Neutrophil (primary cell): ENCODE measurements around the gene RNF2.
"Not testable (repeated sequence)": the region's sequence is repeated elsewhere in the genome, so short reads cannot be mapped to it uniquely, and the experiment has no call there.

Experiments used
- H3K27ac ChIP-seq: fragments of 200-600 bp; sonication (generic); 2 replicates; pipeline ENCODE4 v1.5.1; 2016; ENCODE audit warnings: mild to moderate bottlenecking, moderate library complexity
- H3K27me3 ChIP-seq: fragments of 200-600 bp; sonication (generic); 2 replicates; pipeline ENCODE4 v1.6.0; 2016; ENCODE audit warnings: mild to moderate bottlenecking
- H3K36me3 ChIP-seq: fragments of 200-600 bp; sonication (generic); 2 replicates; pipeline ENCODE4 v1.5.1; 2017
- H3K4me1 ChIP-seq, 2 experiments: fragments of 200-600 bp in 1 of 2; sonication (generic) in 1 of 2; 1 replicate in 1 of 2; 2 replicates in 1 of 2; pipeline versions ENCODE4 v1.5.1 to v1.6.1; 2013 to 2016; ENCODE audit warnings: low read depth in 1 of 2, low read length in 1 of 2, mild to moderate bottlenecking in 1 of 2, moderate library complexity in 1 of 2; ENCODE audit not compliant: control insufficient read depth in 1 of 2, insufficient read depth in 1 of 2
- H3K4me3 ChIP-seq, 2 experiments: fragments of 200-600 bp in 1 of 2; sonication (generic) in 1 of 2; 1 replicate in 1 of 2; 2 replicates in 1 of 2; pipeline ENCODE4 v1.5.1; 2013 to 2016; ENCODE audit warnings: low read depth in 1 of 2, low read length in 1 of 2, mild to moderate bottlenecking in 1 of 2, moderate library complexity in 1 of 2
- H3K9me3 ChIP-seq: fragments of 200-600 bp; sonication (generic); 2 replicates; pipeline ENCODE4 v1.5.1; 2016
- TF ChIP-seq, protein P1 (sequence below): fragments of 200-600 bp; sonication (generic); IDR thresholded peaks from 2 replicates; pipeline ENCODE4 v1.5.1; 2016; ENCODE audit warnings: antibody characterized with exemption

The RNF2 gene

DNA sequence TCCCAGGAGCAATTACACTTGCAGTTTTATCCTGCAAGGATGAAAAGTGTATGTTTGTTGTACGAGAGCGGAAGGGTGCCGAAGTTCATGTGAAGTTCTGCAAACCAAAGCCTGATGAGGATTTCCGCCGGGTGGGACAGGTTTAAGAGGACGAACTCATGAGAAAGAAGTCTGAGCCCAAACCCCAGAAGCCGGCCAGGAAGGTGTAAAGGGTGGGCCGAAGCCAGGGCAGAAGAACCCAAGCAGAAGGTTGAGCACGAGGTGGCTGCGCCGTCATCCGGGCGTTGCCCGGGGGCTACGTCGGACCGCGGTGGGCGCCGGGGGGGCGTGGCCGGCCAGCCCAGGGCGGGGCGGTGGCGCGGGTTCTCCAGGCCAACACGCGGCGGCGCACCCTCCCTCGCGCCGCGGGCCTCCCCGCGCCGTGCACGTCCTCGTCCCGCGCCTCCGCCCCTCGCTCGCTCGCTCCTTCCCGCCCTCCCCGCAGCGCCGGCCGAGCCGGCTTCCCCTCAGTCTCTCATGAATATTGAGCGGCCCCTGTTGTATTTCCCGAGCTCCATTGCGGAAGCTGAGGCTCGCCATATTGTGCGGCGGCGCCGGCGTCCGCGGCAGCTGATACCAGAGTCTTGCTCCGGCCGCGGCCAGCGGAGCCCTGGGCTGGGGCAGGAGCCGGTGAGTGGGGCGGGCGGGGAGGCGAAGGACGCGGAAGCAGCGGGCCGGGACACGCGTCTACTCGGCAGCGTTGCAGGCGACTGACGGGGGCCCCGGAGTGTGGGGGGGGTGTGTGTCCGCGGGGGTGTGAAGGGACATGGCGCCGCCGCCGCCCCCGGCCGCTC, at the start of gene RNF2:
RNF2 (plus strand) TSS at position 578 of the 833 bp plus-strand sequence. CDS start 41,996 bp downstream, outside the sequence.
- Histone ChIP-seq H3K27ac (peak within 1 kb of the TSS; percentile 83), H3K4me3 (peak within 1 kb of the TSS; percentile 89 to 94), H3K36me3 (no peaks in the 10 kb centered on the region), H3K4me1 (peaks cover 14 to 18% of the 10 kb centered on the region in 2 experiments), H3K27me3 (peaks cover 9% of the 10 kb centered on the region), H3K9me3 (no peaks in the 10 kb centered on the region)
- TF ChIP-seq, protein P1, sequence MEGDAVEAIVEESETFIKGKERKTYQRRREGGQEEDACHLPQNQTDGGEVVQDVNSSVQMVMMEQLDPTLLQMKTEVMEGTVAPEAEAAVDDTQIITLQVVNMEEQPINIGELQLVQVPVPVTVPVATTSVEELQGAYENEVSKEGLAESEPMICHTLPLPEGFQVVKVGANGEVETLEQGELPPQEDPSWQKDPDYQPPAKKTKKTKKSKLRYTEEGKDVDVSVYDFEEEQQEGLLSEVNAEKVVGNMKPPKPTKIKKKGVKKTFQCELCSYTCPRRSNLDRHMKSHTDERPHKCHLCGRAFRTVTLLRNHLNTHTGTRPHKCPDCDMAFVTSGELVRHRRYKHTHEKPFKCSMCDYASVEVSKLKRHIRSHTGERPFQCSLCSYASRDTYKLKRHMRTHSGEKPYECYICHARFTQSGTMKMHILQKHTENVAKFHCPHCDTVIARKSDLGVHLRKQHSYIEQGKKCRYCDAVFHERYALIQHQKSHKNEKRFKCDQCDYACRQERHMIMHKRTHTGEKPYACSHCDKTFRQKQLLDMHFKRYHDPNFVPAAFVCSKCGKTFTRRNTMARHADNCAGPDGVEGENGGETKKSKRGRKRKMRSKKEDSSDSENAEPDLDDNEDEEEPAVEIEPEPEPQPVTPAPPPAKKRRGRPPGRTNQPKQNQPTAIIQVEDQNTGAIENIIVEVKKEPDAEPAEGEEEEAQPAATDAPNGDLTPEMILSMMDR, result no peak

DNA sequence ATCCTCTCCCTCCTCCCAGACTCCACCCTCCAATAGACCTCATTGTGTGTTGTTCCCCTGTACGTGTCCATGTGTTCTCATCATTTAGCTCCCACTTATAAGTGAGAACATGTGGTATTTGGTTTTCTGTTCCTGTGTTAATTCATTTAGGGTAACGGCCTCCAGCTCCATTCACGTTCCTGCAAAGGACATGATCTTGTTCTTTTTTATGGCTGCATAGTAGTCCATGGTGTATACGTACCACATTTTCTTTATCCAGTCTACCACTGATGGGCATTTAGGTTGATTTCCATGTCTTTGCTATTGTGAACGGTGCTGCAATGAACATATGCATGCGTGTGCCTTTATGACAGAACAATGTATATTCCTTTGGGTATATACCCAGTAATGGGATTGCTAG, 45.4 kb upstream of the RNF2 start:
- H3K27me3 ChIP-seq, H3K36me3 ChIP-seq, H3K4me3 ChIP-seq, H3K9me3 ChIP-seq, H3K27ac ChIP-seq, H3K4me1 ChIP-seq: not testable (repeated sequence)

DNA sequence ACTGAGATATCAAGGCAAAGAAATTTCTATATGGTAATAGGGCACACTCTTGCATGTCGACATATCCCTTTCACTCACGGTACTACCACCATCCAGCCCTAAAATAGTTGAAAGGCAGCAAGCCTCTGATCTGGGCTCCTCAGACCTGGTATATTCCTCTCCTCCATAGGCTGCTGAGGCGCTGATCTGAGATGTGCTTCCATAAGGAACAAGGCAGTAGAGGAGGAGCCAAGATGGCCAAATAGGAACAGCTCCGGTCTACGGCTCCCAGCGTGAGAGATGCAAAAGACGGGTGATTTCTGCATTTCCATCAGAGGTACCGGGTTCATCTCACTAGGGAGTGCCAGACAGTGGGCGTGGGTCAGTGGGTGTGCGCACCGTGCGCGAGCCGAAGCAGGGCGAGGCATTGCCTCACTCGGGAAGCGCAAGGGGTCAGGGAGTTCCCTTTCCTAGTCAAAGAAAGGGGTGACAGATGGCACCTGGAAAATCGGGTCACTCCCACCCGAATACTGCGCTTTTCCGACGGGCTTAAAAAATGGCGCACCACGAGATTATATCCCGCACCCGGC, 44.0 kb upstream of the RNF2 start:
- H3K27ac ChIP-seq, H3K9me3 ChIP-seq, H3K4me3 ChIP-seq, H3K27me3 ChIP-seq, H3K36me3 ChIP-seq, H3K4me1 ChIP-seq: not testable (repeated sequence)

DNA sequence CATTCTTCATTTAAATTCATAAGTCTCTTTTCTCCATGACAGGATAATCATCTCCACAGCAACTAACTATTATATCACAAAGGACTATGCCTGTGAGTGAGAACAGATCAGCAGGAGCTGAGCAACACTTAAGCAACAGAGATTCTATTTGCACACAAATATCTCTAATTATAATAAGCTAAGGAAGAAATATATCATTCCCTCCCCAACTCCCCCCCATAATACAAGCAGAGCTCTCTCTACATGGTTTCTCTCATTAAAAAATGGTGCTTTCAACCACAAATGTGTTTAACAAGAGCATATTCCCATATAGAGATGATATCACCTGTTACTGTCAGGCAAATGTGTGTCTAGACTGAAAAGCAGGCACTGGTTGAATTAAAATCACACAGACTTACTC, 36.5 kb upstream of the RNF2 start:
- TF ChIP-seq, protein P1, result no peak
- Histone ChIP-seq H3K9me3 (no peaks in the 10 kb centered on the region), H3K4me1 (no peaks in the 10 kb centered on the region), H3K36me3 (no peaks in the 10 kb centered on the region), H3K4me3 (no peak overlapping the region), H3K27ac (no peak overlapping the region), H3K27me3 (no peaks in the 10 kb centered on the region)

DNA sequence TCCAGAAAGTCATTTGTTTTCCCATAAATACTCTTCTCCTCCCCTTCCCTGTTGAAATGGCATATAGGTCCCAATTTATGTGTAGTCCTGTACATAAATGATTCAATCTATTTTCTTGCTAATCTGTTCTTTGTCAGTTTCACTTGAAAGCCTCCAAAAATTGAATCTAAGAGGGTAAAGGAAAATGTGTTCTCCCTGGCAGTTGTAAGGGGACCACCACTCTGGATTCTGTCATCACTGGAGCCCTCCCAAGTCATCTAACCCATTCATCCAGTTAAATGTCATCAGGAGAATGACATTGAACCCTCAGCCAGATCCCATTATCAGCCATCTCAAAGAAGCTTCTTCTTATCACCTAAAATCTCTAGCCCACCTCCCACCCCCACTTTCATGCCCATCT, 35.0 kb upstream of the RNF2 start:
- TF ChIP-seq, protein P1, result no peak

DNA sequence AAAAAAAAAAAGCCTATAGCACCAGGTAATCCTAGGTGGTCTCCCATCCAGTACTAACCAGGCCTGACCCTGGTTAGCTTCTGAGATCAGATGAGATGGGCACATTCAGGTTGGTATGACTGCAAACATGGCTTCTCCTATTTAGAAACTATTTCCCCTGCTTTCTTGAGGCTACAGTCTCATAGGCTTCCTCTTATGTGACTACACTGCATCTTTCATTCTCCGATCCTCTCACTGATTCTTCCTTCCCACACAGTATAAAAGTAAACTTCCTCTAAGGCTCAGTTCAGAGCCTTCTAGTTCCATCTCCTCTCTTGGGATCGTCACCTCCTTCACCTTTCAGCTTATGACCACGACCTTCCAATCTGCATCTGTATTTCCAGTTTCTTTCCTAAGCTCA, 30.4 kb upstream of the RNF2 start:
- H3K36me3 ChIP-seq, result no peaks in the 10 kb centered on the region
- H3K9me3 ChIP-seq, result no peaks in the 10 kb centered on the region
- H3K4me3 ChIP-seq, result no peak overlapping the region
- H3K4me1 ChIP-seq, result no peaks in the 10 kb centered on the region
- H3K27me3 ChIP-seq, result no peaks in the 10 kb centered on the region
- no peak overlapping the region for H3K27ac ChIP-seq
- TF ChIP-seq, protein P1, result no peak

More for the DNA sequence above, 35.0 kb upstream of the RNF2 start:
- no peaks in the 10 kb centered on the region for H3K9me3 ChIP-seq
- no peaks in the 10 kb centered on the region for H3K4me1 ChIP-seq
- H3K27me3 ChIP-seq, result no peaks in the 10 kb centered on the region
- no peak overlapping the region for H3K4me3 ChIP-seq
- H3K27ac ChIP-seq, result no peak overlapping the region
- H3K36me3 ChIP-seq, result no peaks in the 10 kb centered on the region
